Brain microvascular endothelial cell (primary cell): ENCODE results near the gene TP73.

ENCODE experiments used
- DNase-seq: peaks from one replicate; pipeline ENCODE4 v3.0.0-alpha.2; 2020
- H3K27ac ChIP-seq: fragments of 250-450 bp; sonication (Bioruptor Pico); 2 replicates; pipeline ENCODE4 v1.5.1; 2020; ENCODE audit warnings: mild to moderate bottlenecking, moderate library complexity
- H3K27me3 ChIP-seq: fragments of 250-450 bp; sonication (Bioruptor Pico); replicated peaks from 2 replicates; pipeline ENCODE4 v1.5.1; 2020; ENCODE audit warnings: mild to moderate bottlenecking
- H3K36me3 ChIP-seq: fragments of 250-450 bp; sonication (Bioruptor Pico); replicated peaks from 2 replicates; pipeline ENCODE4 v1.5.1; 2020; ENCODE audit warnings: mild to moderate bottlenecking
- H3K4me3 ChIP-seq: 2 replicates; pipeline ENCODE4 v1.5.1; 2011; ENCODE audit warnings: low read depth, mild to moderate bottlenecking, control low read depth, low read length, moderate library complexity
- CTCF ChIP-seq: IDR thresholded peaks from 2 replicates; pipeline ENCODE4 v1.5.1; 2011; ENCODE audit warnings: low read depth, mild to moderate bottlenecking, moderate library complexity, low read length, control low read depth, inconsistent platforms; ENCODE audit errors: missing control alignments
- in situ Hi-C: cut with HindIII; loops from 2 replicates; pipeline ENCODE4 v1.10.0; 2017; ENCODE audit warnings: low sequenced_read_pairs, low pct_ligation_motif_present

Gene TP73

GRCh38 chr1:3669971-3670431 is 17.7 kb downstream of the TP73 start:
- in situ Hi-C loops = no loop called here
- no peak overlapping the region for H3K4me3 ChIP-seq
- H3K36me3 ChIP-seq = no peaks in the 10 kb centered on the region
- no peaks in the 10 kb centered on the region for H3K27me3 ChIP-seq
- DNase-seq = no peak
- H3K27ac ChIP-seq = no peak overlapping the region
- TF ChIP-seq CTCF = no peak

GRCh38 chr1:3670823-3671265 is 18.5 kb downstream of the TP73 start:
- no peak overlapping the region for H3K4me3 ChIP-seq
- no peak overlapping the region for H3K27ac ChIP-seq
- no peaks in the 10 kb centered on the region for H3K27me3 ChIP-seq
- no peaks in the 10 kb centered on the region for H3K36me3 ChIP-seq
- no peak for DNase-seq
- in situ Hi-C loops = no loop called here
- no peak for TF ChIP-seq CTCF

GRCh38 chr1:3671371-3672180 is 19.3 kb downstream of the TP73 start:
- H3K4me3 ChIP-seq = no peak overlapping the region
- no peaks in the 10 kb centered on the region for H3K27me3 ChIP-seq
- in situ Hi-C loops = no loop called here
- no peak for TF ChIP-seq CTCF
- DNase-seq = peak; percentile 26
- H3K27ac ChIP-seq = no peak overlapping the region
- no peaks in the 10 kb centered on the region for H3K36me3 ChIP-seq

GRCh38 chr1:3672231-3672970 is 20.1 kb downstream of the TP73 start:
- DNase-seq = no peak
- in situ Hi-C loops = no loop called here
- H3K4me3 ChIP-seq = no peak overlapping the region
- no peaks in the 10 kb centered on the region for H3K27me3 ChIP-seq
- TF ChIP-seq CTCF = no peak
- H3K36me3 ChIP-seq = no peaks in the 10 kb centered on the region
- no peak overlapping the region for H3K27ac ChIP-seq

- Histone ChIP-seq H3K27me3 (no peaks in the 10 kb centered on the region), H3K27ac (no peak overlapping the region), H3K36me3 (no peaks in the 10 kb centered on the region), H3K4me3 (no peak overlapping the region)
- DNase-seq = no peak
- TF ChIP-seq CTCF = no peak
- in situ Hi-C loops = no loop called here
These were observed 20.6 kb downstream of the TP73 start for GRCh38 chr1:3672971-3673361.
